Measurements from ENCODE around the gene GPC6. TPM values are rescaled to one million over a fixed set of nuclear protein-coding genes. Genes with fewer than 3 reads are reported as not detected.

GPC6 gene
- total RNA-seq, 1 experiment from 2014 or later, result 1.6 TPM

DNA sequence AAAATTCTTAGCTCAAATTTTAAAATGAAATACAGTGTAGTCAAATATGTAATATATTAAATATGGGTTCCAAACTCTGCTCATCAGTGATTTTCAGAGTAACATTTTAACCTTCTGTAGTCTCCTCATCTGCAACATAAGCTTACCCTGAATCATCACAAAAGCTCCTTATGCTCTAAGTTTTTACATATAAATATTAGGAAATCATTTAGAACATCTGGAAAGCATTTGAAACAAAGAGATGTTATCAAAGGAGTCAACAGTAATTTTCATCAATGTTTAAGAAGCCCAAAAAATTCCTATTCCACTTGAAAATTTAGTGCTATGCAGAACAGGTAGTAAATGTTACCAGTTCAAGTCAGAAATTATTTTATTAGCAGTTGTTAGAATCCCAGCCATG lies 1028.1 kb downstream of the GPC6 start:
- DNase-seq (ENCODE audit: low read depth in 1 of 2, low spot score in 2 of 2), result no peak
- no peaks in the 10 kb centered on the region for H3K36me3 ChIP-seq
- peaks cover 5% of the 10 kb centered on the region; the same call in 1 of the 2 replicates for H3K4me1 ChIP-seq (replicated peaks)
- no peak overlapping the region for H3K27ac ChIP-seq
- no peaks in the 10 kb centered on the region for H3K9me3 ChIP-seq (replicated peaks)
- H3K27me3 ChIP-seq (replicated peaks), result no peaks in the 10 kb centered on the region
- H3K4me3 ChIP-seq, result no peak overlapping the region

DNA sequence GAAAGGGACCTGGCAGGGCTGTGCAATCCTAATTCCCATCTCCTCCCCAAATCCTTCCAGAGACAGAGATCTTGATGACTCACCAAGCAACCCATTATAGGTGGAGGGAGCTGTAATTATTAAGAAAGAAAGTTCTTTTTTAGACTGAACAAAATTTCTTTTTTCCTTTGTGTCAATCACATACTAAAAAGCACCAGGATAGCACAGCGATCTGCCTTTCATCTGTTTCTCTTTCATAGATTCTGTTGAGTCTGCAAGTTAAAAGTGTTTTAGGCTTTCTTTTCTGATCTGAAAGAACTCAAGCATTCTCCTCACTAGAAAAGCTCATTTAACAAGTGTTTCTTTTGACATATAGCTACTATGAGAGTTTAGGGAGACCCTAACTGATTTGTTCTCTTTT lies 1030.1 kb downstream of the GPC6 start:
- H3K9me3 ChIP-seq (replicated peaks), result no peaks in the 10 kb centered on the region
- no peak overlapping the region for H3K27ac ChIP-seq
- no peaks in the 10 kb centered on the region for H3K27me3 ChIP-seq (replicated peaks)
- no peak overlapping the region for H3K4me3 ChIP-seq
- no peaks in the 10 kb centered on the region for H3K36me3 ChIP-seq
- 0 out of 2 replicates have a peak, but pooled peaks cover 2% of the 10 kb centered on the region for H3K4me1 ChIP-seq (replicated peaks)
- no peak for DNase-seq (ENCODE audit: low read depth in 1 of 2, low spot score in 2 of 2)

DNA sequence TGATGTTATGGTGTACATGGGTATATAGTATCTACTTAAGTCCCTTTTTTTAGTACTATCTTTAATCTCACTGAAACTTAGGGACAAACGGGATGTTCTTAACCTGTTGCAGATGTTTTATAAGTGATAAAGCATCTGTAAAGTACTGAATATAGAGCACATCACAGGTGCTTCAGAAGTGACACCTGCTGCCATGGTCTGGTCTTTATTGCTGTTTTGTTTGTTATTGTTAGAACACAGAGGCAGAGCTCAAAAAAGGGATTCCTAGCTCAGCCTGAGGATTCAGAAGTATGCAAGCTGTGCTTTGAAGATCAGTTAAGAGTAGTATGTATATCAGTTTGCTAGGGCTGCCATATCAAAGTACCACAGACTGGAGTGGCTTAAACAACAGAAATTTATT lies 1033.4 kb downstream of the GPC6 start:
- DNase-seq (ENCODE audit: low read depth in 1 of 2, low spot score in 2 of 2), result no peak
- H3K9me3 ChIP-seq (replicated peaks), result no peaks in the 10 kb centered on the region
- H3K27ac ChIP-seq, result no peak overlapping the region
- no peaks in the 10 kb centered on the region for H3K36me3 ChIP-seq
- H3K4me3 ChIP-seq, result no peak overlapping the region
- no peaks in the 10 kb centered on the region for H3K4me1 ChIP-seq (replicated peaks)
- H3K27me3 ChIP-seq (replicated peaks), result no peaks in the 10 kb centered on the region

GRCh38 chr13:94261163-94261562 lies 1034.6 kb downstream of the GPC6 start:
- Histone ChIP-seq H3K27me3 (replicated peaks) (no peaks in the 10 kb centered on the region), H3K9me3 (replicated peaks) (no peaks in the 10 kb centered on the region), H3K4me3 (no peak overlapping the region), H3K4me1 (replicated peaks) (no peaks in the 10 kb centered on the region), H3K27ac (no peak overlapping the region), H3K36me3 (no peaks in the 10 kb centered on the region)
- DNase-seq (ENCODE audit: low read depth in 1 of 2, low spot score in 2 of 2), result no peak

DNA sequence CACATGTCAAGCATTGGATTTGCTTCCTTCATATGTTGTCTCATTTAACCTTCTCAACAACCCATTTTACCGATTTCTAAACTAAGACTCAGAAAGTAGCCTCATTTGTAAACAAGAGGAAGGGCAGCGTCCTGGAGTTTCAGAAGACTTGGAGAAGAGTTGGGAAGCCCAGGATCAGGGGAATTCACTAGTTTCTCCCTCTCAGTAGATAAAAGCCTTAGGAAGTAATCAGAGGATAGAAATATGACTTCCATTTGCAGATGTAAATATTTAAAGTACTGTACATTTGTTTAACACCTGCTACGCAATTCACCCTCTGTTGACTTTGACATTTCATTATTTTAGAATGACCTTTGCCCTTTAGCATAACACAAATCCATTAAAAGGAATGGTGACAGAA lies 1036.4 kb downstream of the GPC6 start:
- Histone ChIP-seq H3K27me3 (replicated peaks) (no peaks in the 10 kb centered on the region), H3K4me1 (replicated peaks) (no peaks in the 10 kb centered on the region), H3K4me3 (no peak overlapping the region), H3K27ac (no peak overlapping the region), H3K9me3 (replicated peaks) (no peaks in the 10 kb centered on the region), H3K36me3 (no peaks in the 10 kb centered on the region)
- no peak for DNase-seq (ENCODE audit: low read depth in 1 of 2, low spot score in 2 of 2)

GRCh38 chr13:94267581-94268366 lies 1041.2 kb downstream of the GPC6 start:
- no peaks in the 10 kb centered on the region for H3K9me3 ChIP-seq (replicated peaks)
- DNase-seq (ENCODE audit: low read depth in 1 of 2, low spot score in 2 of 2), result no peak
- H3K36me3 ChIP-seq, result no peaks in the 10 kb centered on the region
- no peaks in the 10 kb centered on the region for H3K27me3 ChIP-seq (replicated peaks)
- H3K4me3 ChIP-seq, result no peak overlapping the region
- no peak overlapping the region for H3K27ac ChIP-seq
- no peaks in the 10 kb centered on the region for H3K4me1 ChIP-seq (replicated peaks)

GRCh38 chr13:94268661-94269060 lies 1042.1 kb downstream of the GPC6 start:
- Histone ChIP-seq H3K27ac (no peak overlapping the region), H3K27me3 (replicated peaks) (no peaks in the 10 kb centered on the region), H3K36me3 (no peaks in the 10 kb centered on the region), H3K4me3 (no peak overlapping the region), H3K4me1 (replicated peaks) (no peaks in the 10 kb centered on the region), H3K9me3 (replicated peaks) (no peaks in the 10 kb centered on the region)
- no peak for DNase-seq (ENCODE audit: low read depth in 1 of 2, low spot score in 2 of 2)

DNA sequence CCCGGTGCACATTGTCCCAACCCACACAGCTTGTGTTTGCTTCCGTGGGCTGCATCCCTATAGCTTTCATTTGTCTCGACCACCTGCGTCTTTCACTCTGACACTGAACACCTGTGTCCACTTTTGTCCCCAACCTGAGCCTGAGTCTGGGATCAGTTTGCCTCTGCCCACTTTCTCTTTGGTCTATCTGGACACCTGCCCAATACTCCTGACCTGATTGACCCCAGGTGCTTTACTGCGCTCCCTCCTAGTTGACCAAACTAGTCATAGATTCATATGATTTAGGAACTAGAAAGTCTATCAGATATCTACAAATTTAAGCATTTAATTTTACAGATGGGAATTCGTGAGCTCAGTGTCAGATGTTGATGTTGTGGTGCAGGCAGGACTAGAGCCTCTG lies 1043.0 kb downstream of the GPC6 start:
- no peak for DNase-seq (ENCODE audit: low read depth in 1 of 2, low spot score in 2 of 2)
- Histone ChIP-seq H3K9me3 (replicated peaks) (no peaks in the 10 kb centered on the region), H3K4me3 (no peak overlapping the region), H3K27ac (no peak overlapping the region), H3K4me1 (replicated peaks) (no peaks in the 10 kb centered on the region), H3K36me3 (no peaks in the 10 kb centered on the region), H3K27me3 (replicated peaks) (no peaks in the 10 kb centered on the region)

DNA sequence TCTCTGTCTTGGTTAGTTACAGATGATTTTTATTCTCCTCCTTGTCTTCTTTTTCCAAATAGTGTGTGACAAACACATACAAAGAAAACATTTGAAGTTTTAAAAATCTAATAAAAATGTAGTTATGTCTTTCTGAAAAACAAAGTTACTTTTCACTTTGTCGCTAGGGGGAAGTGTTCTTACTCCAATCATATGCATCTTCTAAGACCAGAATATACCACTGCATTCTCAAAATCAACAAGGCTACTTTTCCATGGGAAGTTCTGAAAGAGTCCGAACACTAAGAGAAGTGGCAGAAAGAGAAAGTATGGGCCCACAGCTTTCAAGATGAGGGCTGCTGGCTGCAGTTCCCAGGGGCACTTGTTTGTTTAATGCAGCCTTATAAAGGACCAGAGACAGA lies 1043.9 kb downstream of the GPC6 start:
- no peaks in the 10 kb centered on the region for H3K27me3 ChIP-seq (replicated peaks)
- no peak overlapping the region for H3K4me3 ChIP-seq
- no peaks in the 10 kb centered on the region for H3K36me3 ChIP-seq
- no peak for DNase-seq (ENCODE audit: low read depth in 1 of 2, low spot score in 2 of 2)
- H3K4me1 ChIP-seq (replicated peaks), result no peaks in the 10 kb centered on the region
- H3K27ac ChIP-seq, result no peak overlapping the region
- no peaks in the 10 kb centered on the region for H3K9me3 ChIP-seq (replicated peaks)

DNA sequence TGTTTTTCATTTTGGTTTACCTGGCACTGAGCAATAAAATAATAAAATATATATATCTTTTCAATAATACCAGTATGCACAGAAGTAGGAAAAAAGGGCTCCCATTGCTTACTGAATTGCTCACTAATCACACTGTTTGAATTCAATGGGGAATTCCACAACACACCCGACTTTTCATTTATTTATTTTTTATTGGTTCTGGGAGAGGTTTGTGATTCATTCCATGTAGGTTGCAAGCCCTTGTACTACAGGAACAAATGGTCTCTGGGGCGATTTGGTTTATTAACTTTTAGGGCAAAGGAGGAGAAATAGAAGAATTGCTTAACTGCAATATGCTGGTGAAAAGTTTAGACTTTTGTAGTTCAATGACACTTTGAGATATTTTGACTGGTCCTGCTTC lies 1045.4 kb downstream of the GPC6 start:
- Histone ChIP-seq H3K36me3 (no peaks in the 10 kb centered on the region), H3K4me1 (replicated peaks) (no peaks in the 10 kb centered on the region), H3K27ac (no peak overlapping the region), H3K27me3 (replicated peaks) (no peaks in the 10 kb centered on the region), H3K4me3 (no peak overlapping the region), H3K9me3 (replicated peaks) (no peaks in the 10 kb centered on the region)
- DNase-seq (ENCODE audit: low read depth in 1 of 2, low spot score in 2 of 2), result no peak

DNA sequence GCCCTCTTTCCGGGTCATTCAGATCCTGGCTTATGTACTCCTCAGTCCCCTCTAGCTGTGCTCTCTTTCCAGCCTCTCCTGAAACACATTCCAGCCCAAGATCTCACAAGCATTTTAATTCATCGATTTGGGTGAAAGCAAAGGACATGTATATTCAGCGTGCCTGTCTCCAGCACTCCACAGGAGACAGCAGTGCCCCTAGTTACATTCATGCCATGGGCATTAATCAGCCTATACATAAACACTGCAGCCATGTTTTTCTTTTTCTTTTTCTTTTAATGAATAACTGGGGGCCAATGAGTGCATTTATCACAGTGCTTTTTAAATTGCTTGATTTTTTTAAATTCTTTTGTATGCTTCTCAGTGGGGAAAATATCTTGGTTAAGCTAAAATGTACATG lies 1053.7 kb downstream of the GPC6 start:
- no peak overlapping the region for H3K4me3 ChIP-seq
- DNase-seq (ENCODE audit: low read depth in 1 of 2, low spot score in 2 of 2), result no peak

GRCh38 chr13:94280845-94281244 lies 1054.2 kb downstream of the GPC6 start:
- no peaks in the 10 kb centered on the region for H3K36me3 ChIP-seq
- no peak overlapping the region for H3K4me3 ChIP-seq
- H3K27me3 ChIP-seq (replicated peaks), result no peaks in the 10 kb centered on the region
- H3K9me3 ChIP-seq (replicated peaks), result no peaks in the 10 kb centered on the region
- no peak for DNase-seq (ENCODE audit: low read depth in 1 of 2, low spot score in 2 of 2)
- H3K4me1 ChIP-seq (replicated peaks), result no peaks in the 10 kb centered on the region
- no peak overlapping the region for H3K27ac ChIP-seq

More for the DNA sequence above, 1053.7 kb downstream of the GPC6 start:
- Histone ChIP-seq H3K9me3 (replicated peaks) (no peaks in the 10 kb centered on the region), H3K27ac (no peak overlapping the region), H3K4me1 (replicated peaks) (no peaks in the 10 kb centered on the region), H3K27me3 (replicated peaks) (no peaks in the 10 kb centered on the region), H3K36me3 (no peaks in the 10 kb centered on the region)

DNA sequence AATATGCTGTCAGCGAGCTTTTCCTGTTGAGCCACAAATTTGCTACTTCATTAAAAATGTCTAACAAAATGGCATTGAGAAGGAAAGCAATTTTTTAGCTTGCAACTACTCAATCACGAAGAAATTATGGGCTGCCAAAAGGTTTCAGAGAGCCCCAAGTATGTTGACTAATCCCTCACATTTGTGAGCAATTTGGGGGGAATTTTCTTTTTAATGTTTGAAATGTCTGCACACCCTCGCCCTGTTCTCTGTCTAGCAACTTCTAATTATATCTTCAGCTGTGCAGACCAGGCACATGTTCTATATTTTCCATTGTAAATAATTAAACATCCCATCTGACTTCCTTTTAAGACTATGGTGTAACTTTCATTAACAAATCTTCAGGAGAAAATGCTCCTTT lies 1060.0 kb downstream of the GPC6 start:
- no peaks in the 10 kb centered on the region for H3K36me3 ChIP-seq
- no peak overlapping the region for H3K27ac ChIP-seq

DNA sequence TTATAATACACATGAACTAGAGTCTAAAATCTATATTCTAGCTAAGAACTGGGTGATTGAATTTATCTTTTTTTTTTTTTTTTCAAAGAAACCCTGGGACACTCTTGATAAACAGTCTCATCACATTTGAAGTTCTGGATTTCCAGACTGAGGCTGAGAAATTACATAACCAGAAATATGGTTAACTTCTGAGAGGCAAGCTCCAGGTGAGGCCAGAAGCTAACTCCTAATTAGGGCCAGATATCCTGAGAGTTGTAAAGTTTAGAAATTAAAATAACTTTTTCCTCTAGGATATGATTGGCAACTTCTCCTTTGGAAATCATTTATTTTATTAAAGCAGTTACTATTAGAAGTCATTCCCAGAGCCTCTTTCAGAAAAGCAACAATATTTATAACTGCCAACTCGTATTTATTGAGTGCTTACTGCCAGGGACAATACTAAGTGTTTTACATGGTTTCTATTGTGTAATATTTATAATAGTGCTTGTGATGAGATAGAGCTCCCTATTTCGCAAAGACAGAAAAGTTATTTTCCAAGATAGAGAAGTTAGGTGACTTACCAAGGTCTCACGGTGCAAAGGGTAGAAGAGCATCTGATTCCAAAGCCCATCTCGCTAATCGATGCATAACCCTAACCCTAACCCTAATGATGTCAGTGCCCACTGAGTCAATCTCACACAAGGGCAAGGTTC lies 1065.2 kb downstream of the GPC6 start:
- H3K36me3 ChIP-seq, result no peaks in the 10 kb centered on the region
- H3K9me3 ChIP-seq (replicated peaks), result no peaks in the 10 kb centered on the region
- no peak overlapping the region for H3K27ac ChIP-seq
- no peaks in the 10 kb centered on the region for H3K27me3 ChIP-seq (replicated peaks)
- no peak for DNase-seq (ENCODE audit: low read depth in 1 of 2, low spot score in 2 of 2)
- no peaks in the 10 kb centered on the region for H3K4me1 ChIP-seq (replicated peaks)
- H3K4me3 ChIP-seq, result no peak overlapping the region

More for the DNA sequence above, 1060.0 kb downstream of the GPC6 start:
- no peaks in the 10 kb centered on the region for H3K4me1 ChIP-seq (replicated peaks)
- H3K9me3 ChIP-seq (replicated peaks), result no peaks in the 10 kb centered on the region
- no peaks in the 10 kb centered on the region for H3K27me3 ChIP-seq (replicated peaks)
- DNase-seq (ENCODE audit: low read depth in 1 of 2, low spot score in 2 of 2), result no peak
- H3K4me3 ChIP-seq, result no peak overlapping the region

Measured in SJSA1 (cell line).